Measurements from ENCODE around the gene CERS1.

The CERS1 gene

DNA sequence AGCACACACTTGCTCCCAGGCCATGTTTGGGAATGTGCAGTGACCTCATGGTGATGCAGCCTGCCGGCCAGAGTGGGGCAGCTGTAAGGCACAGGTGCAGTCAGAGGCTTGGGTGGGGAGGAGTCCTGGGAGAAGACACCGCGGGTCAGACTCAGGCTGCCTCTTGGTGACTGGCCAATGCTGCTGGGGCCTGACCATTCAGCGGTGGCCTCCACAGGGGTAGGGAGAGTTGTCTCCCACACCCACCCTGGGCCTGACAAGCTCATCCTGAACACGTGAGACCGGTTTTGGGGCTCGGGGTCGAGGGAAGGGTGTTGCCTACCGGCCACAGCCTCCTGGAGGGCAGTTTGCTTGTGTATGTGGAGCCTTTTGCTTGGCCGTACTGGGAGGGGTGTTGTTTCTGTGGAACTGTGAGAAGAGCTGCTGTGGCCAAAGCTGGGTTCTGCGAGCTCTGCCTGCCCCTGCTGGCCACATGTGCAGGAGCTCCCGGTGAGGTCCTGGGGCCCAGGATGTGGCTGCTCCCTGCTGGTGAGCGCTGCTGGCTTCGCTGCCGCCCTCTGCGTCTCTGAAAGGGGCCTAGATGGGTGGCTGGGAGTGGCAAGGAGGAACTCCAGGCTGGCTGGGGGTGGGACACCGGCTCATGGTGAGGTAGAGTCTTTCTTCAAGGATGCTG lies 42.1 kb downstream of the CERS1 start:
- DNase-seq = no peak

DNA sequence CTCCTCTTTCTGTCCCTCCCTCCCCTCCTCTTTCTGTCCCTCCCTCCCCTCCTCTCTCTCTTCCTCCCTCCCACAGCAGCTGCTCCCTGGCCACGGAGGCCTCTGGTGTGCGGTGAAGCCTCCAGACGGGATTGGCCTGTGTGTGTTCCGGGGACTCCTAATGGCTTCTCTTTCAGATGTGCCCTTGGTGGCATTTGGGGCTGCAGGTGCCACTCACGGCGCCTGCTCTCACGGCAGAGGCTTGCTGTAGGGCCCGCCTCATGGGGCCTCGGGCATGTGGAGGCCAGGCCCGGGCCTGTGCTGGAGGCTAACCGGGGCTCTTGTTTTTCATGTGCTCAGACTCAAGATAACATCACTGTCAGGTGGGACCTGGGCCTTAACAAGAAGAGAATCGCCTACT lies 43.3 kb downstream of the CERS1 start:
- no peak for DNase-seq

- no peak for DNase-seq
Measured at GRCh38 chr19:18851673-18852325, 44.2 kb downstream of the CERS1 start.

DNA sequence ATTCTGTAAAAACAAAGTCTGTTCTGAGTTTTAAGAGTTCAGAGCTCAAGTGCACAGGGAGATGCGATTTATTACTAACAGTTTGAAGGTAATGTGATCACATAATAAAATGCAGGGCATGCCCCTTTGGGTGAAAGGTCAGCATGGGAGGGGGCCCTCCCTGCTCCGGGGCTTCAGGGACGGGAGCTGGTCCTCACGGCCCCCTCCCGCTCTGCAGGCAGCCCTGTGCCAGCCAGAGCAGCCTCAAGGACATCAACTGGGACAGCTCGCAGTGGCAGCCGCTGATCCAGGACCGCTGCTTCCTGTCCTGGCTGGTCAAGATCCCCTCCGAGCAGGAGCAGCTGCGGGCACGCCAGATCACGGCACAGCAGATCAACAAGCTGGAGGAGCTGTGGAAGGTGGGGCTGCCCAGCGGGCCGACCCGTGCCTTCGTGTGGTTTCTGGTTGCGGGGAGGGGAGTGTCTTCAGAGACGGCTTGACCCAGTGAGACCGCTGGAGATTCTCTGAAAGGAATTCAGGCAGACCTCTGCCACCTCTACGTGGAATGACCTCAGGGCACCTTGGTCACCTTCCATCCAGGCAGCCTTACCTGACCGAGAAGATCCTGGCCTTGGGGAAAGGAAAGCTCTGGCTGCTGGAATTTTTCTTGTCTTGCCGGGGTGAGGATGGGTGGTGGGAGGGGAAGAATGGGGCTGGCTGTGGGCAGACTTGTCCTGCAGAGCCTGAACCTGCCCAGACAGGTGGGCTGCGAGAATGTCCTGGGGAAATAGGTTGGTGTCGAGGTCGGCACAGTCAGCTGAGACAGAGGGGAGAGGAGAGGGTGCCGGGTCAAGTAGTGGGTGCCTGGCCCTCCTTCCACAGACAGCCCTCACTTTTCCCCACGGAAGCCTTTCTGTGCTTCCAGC lies 45.2 kb downstream of the CERS1 start:
- no peak for DNase-seq

GRCh38 chr19:18849838-18850400 lies 46.0 kb downstream of the CERS1 start:
- DNase-seq = no peak

DNA sequence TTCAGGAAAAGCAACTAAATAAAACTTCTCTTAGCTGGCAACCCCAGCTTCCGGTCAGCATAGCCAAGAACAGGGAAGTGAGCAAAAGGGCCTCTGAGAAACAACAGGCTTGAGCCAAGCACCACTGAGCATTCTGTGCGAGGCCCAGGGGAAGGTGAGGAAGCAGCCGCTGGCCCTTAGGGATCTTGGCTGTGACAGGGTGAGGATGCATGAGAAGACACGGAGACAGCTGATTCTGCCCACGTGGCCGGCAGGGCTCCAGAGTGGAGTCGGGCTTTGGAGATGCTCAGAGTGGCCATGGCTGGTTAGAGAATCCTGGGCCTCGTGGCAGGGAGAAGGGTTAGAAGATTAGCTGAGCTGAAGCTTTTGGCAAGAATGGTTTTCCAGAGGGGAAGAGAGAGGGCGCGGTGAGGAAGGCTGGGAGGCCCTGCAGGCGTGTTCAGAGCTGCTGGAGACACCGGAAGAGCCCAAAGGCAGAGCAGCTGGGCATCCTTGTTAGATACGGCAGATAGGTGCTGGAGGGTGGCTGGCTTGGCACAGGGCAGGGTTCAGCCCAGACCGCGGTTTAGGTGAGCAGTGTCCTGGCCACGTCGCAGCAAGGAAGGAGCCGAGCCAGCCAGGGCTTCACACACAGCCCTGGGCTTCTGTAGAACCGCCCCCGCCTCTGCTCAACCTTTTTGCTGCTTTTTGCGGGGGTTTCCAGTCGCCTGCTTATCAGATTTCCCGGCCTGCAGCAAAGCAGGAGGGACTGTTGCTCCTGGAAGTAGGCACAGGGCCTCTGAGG lies 46.9 kb downstream of the CERS1 start:
- DNase-seq = no peak

GRCh38 chr19:18847549-18848463 lies 48.2 kb downstream of the CERS1 start:
- no peak for DNase-seq

DNA sequence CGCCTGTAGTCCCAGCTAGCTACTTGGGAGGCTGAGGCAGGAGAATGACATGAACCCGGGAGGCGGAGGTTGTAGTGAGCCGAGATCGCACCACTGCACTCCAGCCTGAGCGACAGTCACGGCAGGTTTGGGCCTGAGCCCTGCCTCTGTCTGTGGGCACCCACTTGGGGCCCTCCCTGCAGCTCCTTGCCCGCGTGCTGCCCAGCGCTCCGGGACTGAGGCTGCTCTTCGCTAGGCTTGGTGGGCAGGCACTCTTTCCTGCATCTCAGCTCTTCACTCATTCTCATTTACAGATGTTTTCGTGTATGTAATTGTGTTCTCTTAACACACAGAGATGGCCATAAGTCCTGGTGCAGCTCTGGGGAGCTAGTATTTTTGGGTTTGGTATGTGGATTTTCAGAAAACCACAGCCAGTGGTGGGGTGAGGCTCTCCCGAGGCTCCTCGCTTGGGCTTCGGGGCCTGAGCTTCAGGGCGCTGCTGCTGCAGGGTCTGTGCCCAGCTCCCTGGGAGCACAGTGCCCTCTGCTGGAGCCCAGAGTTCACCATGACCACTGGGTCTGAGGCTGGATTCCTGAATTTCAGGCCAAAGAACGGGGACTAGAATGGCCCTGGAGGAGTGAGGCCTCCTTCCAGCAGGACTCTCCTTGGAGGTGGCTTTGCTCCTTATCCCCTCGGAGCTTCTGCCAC lies 49.0 kb downstream of the CERS1 start:
- DNase-seq = peak in 3 of 4 experiments; percentile 35 to 66 (median 37)

- DNase-seq = no peak
Measured at GRCh38 chr19:18845961-18846360, 50.0 kb downstream of the CERS1 start.

DNA sequence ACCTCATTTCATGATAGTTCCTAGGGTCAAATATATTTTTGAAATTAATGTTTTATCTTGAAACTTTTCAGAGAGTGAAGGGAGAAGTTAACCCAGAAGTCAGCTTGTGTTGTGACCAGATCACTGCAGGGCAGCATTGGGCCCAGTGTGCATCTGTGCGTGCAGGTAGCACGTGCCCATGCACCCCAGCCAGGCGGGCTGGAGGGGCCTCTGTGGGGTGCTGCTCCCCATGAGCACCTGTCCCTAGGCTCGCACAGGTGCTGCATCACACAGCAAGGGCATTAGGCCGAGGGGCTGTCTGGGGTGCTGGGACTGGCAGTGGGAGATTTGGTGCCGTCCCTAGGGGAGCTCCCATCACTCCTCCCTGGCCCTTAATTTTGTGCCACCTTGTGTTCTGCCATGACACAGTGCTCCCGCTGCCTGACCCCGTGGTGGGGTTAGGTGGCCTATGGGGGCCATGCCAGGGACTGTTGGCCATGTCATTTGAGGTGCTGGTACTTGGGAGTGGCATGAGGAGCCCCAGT lies 51.1 kb downstream of the CERS1 start:
- DNase-seq = no peak

- DNase-seq = no peak
Measured at GRCh38 chr19:18843960-18844359, 52.0 kb downstream of the CERS1 start.

GRCh38 chr19:18842166-18842565 lies 53.8 kb downstream of the CERS1 start:
- DNase-seq = no peak

DNA sequence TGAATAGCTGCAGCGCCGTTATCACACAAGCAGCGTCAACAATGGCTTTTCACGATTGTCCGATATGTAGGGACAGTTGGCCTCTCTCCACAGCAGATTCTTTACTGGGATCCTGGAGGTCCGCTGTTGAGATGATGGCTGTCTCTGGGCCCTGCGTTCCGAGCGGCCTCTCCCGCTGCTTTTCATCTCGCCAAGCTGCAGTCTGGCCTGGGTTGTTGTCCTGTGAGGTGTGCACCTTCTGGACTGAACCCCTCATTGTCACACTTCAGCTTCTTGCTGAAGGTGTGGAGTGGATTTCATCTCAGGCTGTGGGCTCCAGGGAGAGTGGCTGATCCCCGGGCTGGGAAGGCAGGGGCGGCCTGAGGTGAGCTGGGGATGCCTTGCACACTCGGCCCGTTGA lies 54.6 kb downstream of the CERS1 start:
- no peak for DNase-seq

- no peak for DNase-seq
Measured at GRCh38 chr19:18840288-18841267, 55.4 kb downstream of the CERS1 start.

DNA sequence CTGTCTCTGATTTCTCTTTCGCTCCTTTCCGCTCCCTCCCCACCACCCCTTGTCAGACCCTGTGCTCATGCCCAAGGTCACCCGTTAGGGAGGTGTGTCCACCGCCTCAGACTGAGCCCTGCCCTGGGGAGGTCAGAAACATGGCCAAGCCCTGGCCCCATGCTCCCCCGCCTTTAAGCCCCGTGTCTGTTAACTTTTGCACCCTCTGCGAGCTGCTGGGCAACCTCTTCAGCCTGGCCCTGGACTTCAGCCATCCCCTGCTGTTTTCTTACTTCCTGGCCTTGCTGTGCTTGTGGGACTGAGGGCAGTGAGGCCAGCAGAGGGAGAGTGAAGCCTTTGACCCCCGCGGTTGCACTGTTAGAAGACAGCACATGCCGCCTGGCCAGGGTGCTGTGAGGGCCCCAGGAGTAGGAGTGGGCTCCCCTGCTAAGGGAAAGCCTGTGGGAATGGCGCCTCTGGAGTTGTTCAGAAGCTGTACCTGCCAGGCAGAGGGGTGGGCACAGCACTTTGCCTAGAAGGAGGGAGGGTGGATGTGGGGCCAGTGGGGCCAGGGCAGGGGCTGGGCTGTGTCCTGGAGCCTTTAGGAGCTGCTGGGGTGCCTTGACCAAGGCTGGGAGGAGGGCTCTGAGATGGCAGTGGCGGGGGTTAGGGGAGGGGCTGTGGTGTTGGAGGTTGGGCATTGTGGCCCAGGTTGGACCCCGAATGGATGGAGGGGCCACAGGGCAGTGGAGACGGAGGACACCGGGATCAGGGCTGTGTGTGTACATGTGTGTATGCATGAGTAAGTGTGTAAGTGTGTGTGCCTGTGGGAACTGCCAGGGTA lies 56.3 kb downstream of the CERS1 start:
- no peak for DNase-seq

GRCh38 chr19:18834644-18834984 lies 61.3 kb downstream of the CERS1 start:
- no peak for DNase-seq

- no peak for DNase-seq
Measured at GRCh38 chr19:18833849-18834643, 61.9 kb downstream of the CERS1 start.

DNA sequence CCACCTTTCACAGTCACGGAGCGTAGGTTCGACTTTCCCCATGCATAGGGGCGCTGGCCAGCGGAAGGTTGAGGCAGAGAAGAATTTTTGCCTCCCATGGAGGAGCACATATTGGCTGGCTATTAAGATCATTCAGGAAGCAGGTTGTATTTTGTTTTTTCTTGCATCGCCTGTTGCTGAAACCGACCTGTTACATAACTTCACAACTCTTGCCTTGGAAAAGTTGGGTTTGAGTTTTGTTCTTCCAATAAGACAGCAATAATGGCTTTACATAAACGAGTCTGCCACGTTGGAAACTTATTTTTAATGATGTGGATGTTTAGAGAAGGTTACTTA lies 62.8 kb downstream of the CERS1 start:
- no peak for DNase-seq

Measured in activated naive CD4-positive, alpha-beta T cell (primary cell).